SHP77 (cell line): ENCODE data around the gene CACNA1F.

Experiments
- DNase-seq, 2 experiments: peaks; one replicate each; lab custom pipeline; 2025; lab: John Stamatoyannopoulos, UW

The CACNA1F gene

DNA sequence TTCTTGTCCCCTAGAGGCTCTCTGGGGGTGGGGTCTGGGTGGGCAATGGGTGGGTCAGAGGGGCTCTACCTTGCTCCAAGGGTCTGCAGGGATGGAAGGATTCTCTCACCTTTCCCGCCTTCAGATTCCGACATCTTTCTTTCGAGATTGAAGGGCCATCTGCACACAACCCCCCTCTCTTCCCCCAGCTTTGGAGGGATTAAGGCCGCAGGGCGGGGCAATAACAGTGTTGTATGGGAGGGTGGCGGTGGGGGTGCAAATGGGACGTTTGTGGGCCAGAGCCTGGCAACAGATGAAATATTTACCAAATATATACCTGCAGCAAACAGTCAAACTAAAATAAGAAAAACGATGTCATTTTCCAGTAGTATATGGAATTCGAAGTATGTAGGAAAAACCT is at the start of gene CACNA1F:
Gene CACNA1F (minus strand): TSS at position 165 of the 400 bp plus-strand sequence. CDS start 31 bp downstream, at position 134.
- no peak for DNase-seq

- DNase-seq: peak in 1 of 2 experiments; percentile 6
Measured at GRCh38 chrX:49282647-49283011, 49.5 kb upstream of the CACNA1F start.

GRCh38 chrX:49278081-49278480 is 44.9 kb upstream of the CACNA1F start:
- DNase-seq: no peak

GRCh38 chrX:49277535-49277830 is 44.3 kb upstream of the CACNA1F start:
- DNase-seq: no peak

DNA sequence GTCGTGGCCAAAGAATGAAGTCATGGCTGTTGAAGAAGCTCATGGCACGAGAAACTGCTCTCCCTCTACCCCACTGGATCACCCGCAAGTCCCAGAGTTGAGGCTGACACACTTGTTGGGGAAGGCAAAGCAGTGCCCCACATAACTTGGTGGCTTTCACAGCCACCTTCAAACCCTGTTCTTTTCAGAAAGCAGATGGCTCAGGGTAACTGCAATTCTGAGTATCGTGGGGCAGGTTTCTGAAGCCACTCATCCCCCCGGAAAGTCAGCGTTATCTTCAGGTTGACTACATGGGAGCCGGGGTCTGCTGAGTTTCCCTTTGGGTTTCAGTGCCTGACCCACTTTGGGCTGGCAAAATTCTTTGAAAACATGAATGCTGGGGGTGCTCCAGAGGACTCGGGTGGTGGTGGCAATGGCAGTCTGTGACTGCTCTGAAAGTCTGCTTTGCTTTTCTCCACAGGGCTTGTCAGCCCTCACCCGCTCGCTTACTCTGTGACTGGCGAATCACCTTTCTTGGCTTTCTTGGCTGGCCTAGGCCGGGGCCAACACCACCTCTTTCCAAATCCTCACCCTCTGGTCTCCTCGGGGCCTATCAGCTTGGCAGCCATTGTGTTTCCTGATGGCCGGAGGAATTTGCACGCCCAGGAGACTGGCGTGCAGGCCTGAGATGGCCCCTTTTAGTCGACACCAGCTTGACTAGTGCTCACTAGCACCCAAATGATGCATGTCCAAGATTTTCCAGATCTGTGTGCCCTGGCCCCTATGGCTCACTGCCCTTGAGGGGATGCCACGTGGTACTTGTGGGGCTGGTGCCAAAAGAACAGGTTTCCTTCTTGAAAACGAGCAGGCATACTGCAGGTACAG is 43.8 kb upstream of the CACNA1F start:
- no peak for DNase-seq

- no peak for DNase-seq
Measured at GRCh38 chrX:49276207-49276606, 43.1 kb upstream of the CACNA1F start.

DNA sequence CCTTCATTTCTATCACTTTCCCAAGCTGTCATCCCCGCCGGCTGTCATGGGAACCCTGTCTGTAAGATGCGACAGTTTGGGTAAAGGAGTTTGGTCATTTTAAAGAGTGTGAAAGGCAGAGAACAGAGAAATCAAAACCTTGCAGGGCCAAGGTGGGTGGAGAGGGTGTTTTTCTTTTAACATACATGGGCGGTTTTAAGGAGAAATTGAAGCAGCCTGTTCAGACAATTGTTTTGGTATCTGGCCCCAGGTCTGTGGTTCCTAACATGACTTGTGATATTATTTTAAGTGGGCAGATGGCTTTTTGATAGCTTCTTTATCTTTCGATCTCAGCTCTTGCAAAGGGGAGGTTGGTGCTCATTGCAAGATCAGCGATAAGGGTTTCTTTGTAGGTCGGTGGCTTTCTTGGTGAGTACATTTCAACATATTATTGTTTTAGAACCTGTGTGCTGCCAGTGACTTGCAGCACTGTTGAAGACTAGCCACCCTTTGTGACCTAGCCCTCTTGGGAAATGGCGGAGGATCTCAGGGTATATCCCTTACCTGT is 40.1 kb upstream of the CACNA1F start:
- no peak for DNase-seq

DNA sequence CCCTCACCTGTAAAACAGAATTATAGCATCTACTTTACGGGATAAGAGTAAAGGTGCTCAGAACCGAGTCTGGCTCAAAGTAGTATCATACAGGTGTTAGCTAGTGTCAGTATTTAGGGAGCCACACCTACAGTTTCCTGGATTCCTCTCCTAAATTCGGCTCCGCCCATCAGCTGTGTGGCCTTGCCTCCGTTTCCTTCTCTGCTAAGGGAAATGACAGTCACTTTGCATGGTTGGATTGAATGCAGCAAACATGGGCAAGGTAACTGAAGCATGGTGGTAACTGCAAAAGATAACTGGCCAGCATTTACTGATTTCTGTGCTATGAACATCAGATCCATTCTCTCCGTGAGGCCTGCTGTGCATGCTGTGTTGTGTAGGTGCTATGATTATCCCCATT is 39.3 kb upstream of the CACNA1F start:
- no peak for DNase-seq

DNA sequence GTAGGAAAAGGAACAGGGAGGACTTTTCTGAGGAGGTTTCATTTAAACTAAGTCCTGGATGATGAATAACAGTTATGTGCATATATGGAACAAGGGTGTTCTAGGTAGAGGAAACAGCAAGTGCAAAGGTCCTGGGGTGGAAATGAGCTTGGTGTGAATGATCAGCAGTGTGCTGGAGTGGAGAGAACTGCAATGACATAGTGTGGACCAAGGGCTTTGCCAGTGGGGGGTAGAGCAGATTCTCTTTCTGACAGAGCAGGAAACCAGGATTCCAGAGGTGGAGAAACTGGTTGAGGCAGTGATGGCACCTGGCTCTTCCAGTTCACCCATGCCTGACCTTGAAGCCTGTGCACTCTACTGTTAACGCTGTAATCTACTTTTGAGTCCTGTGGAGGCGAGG is 38.2 kb upstream of the CACNA1F start:
- no peak for DNase-seq

GRCh38 chrX:49270249-49270921 is 37.2 kb upstream of the CACNA1F start:
- no peak for DNase-seq

DNA sequence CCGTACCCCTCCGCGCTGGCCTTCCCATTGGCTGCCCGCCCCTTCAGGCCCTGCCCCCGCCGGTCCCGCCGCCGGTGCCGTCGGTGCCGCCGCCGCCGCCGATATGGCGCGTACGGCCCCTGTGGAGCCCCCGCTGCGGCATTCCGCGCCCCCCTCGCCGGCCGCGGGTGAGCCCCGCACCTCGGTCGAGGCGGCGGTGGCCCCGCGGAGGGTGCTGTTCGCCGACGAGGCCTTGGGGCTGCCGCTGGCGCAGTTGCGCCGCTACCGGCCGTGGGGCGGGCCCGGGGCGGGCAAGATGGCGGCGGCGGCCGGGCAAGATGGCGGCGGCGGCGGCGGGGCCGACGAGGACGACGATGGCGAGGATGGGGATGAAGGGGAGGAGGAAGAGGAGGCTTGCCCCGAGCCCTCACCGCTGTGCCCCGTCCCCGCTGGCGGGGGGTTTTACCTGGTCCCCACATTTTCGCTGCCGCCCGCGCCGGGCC is 36.7 kb upstream of the CACNA1F start, which contains the start of gene PPP1R3F:
Gene PPP1R3F (plus strand): TSS at position 27 of the 482 bp plus-strand sequence. CDS start 77 bp downstream, at position 104.
- no peak for DNase-seq

DNA sequence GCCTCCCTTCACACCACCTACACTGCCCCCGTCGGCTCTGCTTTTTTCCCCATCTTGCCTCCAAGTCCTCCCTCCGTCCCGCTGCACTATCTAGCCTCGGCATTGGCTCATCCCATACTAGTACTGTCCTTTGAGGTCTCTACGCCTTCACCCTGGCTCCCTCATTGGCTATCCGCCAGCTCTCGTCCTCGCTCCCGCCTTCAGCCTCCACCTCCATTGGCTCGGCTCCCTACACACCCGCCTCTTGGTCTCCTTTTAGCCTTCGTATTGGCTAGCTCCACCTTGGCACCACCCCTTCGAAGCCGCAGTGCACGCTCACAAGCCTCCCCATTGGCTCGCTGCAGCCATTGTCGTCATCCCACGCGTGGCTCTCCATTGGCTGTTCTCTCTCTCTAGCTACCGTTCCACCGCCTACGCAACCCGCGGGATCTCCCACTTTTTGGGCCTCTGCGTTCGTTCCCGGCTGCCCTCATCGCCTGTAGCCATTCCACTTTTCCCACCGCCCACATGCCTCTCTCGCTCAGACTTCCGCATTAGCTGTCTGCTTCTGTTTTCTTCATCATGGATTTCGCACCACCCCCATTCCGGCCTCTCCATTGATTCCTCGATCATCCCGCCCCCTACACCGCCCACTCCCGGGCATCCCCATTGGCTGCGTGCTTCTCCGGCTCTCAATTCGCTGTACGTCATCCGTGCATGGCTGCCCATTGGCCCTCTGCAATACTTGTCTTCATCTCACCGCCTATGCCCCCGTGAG is 36.0 kb upstream of the CACNA1F start:
- peak; percentile 91 to 93 for DNase-seq

DNA sequence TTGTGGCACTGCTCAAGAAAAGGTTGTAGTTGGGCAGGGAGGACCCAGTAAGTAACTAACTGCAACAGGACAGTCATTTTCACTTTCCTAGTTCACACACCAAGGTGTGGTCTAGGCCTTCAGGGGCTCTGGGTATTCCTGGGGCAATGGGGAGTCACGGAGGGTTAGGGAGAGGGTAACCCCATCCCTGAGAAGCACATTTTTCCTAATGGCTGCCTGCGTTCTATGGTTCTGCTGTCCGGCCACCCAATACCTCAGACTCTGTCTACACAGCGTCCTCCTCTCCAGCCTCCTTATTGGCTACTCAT is 35.5 kb upstream of the CACNA1F start:
- no peak for DNase-seq

- DNase-seq: no peak
Measured at GRCh38 chrX:49266523-49267445, 33.6 kb upstream of the CACNA1F start.

GRCh38 chrX:49264460-49264859 is 31.3 kb upstream of the CACNA1F start, which contains the start of gene FOXP3:
Gene FOXP3, minus strand, starts transcription at chrX:49264710. Its CDS starts 6,205 bp downstream, at chrX:49258505.
- DNase-seq: no peak

DNA sequence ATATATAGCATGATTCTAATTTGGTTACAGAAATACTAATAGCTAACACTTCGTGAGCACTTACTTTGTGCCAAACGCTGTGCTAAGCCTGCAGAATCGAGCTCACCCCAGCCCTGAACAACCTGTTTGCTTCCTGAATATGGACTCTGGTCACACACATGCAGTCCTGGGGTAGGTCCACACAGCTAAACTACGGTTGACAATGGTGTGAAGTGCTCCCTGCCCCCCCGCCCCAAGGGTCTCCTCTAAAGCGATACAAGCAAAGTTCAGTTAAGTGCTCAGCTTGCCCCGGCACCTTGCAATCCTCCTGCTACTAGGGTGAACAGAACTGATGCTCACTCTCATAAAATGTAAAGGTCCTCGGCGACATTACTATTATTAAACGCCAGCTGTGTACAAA is 30.5 kb upstream of the CACNA1F start:
- no peak for DNase-seq

GRCh38 chrX:49262603-49263002 is 29.5 kb upstream of the CACNA1F start:
- no peak for DNase-seq

DNA sequence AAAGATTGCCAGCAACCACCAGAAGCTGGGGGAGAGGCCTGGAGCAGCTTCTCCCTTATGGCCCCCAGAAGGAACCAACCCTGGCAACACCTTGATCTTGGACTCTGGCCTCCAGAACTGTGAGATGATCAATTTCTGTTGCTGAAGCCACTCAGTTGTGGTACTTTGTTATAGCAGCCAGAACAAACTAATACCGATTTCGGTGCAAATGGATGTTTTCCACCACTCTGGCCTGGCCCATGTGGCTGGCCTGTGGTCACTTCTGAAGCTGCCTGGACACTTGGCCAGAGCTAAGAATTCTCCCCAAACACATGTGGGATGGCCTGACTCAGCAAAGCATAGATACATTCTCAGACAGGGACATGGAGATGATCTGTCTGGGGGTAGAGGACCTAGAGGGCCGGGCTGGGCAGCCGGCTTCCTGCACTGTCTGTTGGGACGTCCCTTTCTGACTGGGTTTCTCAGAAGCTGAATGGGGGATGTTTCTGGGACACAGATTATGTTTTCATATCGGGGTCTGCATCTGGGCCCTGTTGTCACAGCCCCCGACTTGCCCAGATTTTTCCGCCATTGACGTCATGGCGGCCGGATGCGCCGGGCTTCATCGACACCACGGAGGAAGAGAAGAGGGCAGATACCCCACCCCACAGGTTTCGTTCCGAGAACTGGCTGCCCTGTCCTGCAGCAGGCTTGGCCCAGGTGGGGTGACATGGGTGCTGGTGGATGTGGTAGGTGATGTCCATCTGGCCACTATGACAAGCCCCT is 27.3 kb upstream of the CACNA1F start:
- DNase-seq: no peak

GRCh38 chrX:49258749-49259124 is 25.6 kb upstream of the CACNA1F start:
- DNase-seq: no peak
